DOHH2 (cell line): Measurements from ENCODE around the gene TRIOBP.

ENCODE experiments used
- CTCF ChIP-seq: fragments of 200-600 bp; sonication (generic); IDR thresholded peaks from one replicate; pipeline ENCODE4 v1.5.1; 2014; ENCODE audit warnings: antibody characterized with exemption, mild to moderate bottlenecking, low read depth, low read length; ENCODE audit not compliant: poor library complexity, severe bottlenecking
- EZH2phosphoT487 ChIP-seq: fragments of 200-600 bp; sonication (generic); IDR thresholded peaks from 2 replicates; pipeline ENCODE4 v1.6.1; 2017; ENCODE audit warnings: borderline replicate concordance, mild to moderate bottlenecking, antibody characterized with exemption, low read length, moderate library complexity, mixed read lengths

DNA sequence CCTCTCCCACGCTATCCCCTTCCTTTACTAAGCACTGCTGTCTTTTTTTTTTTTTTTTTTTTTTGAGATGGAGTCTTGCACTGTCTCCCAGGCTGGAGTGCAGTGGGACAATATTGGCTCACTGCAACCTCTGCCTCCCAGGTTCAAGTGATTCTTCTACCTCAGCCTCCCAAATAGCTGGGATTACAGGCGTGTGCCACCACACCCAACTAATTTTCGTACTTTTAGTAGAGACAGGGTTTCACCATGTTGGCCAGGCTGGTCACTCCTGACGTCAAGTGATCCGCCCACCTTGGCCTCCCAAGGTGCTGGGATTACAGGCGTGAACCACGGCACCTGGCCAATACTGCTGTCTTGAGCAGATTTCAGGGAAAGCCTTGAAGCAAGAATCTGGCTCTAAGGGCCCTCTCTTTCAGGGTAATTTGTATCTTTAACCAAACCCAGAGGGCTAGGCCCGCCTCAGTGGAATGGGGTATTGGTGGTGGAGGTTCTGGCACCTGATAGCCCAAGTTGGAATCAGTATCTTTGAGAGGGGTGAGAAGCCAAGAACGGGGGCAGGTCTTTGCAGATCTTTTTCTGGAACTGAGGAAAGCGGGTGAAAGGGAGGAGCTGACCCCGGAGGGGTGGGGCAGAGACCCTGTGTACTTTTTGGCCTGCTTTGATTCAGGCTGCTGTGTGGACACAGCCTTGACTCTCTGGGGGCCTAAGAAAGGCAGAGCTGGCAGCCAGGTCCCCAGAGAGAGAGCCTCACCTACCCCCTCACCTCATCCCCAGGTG, 37.0 kb downstream of the TRIOBP start:
- TF ChIP-seq CTCF, result no peak
- TF ChIP-seq EZH2phosphoT487, result no peak
